Astrocyte of the spinal cord (primary cell): ENCODE results near the gene BNIP2.
A peak's percentile ranks its signal among the peaks of the same experiment; 100 is the strongest.

ENCODE experiments used
- DNase-seq: peaks from one replicate; pipeline ENCODE4 v3.0.0; 2011; ENCODE audit warnings: low read depth, low spot score
- H3K4me3 ChIP-seq: 2 replicates; pipeline ENCODE4 v1.5.1; 2011; ENCODE audit warnings: low read depth, mild to moderate bottlenecking, low read length, moderate library complexity
- CTCF ChIP-seq: IDR thresholded peaks from 2 replicates; pipeline ENCODE4 v1.5.1; 2012; ENCODE audit warnings: low read depth, mild to moderate bottlenecking, low read length, inconsistent platforms
- in situ Hi-C: cut with HindIII; loops from 2 replicates; pipeline ENCODE4 v1.10.0; 2017; ENCODE audit warnings: low sequenced_read_pairs

BNIP2 gene

GRCh38 chr15:59618406-59618805, 70.7 kb downstream of the BNIP2 start:
- in situ Hi-C loops = no loop called here

GRCh38 chr15:59616379-59616778, 72.7 kb downstream of the BNIP2 start:
- no peak for TF ChIP-seq CTCF
- in situ Hi-C loops = no loop called here
- no peak for DNase-seq
- no peak overlapping the region for H3K4me3 ChIP-seq

More at GRCh38 chr15:59618406-59618805, 70.7 kb downstream of the BNIP2 start:
- no peak for DNase-seq
- no peak overlapping the region for H3K4me3 ChIP-seq
- TF ChIP-seq CTCF = no peak

GRCh38 chr15:59615661-59616060, 73.5 kb downstream of the BNIP2 start:
- no peak overlapping the region for H3K4me3 ChIP-seq
- TF ChIP-seq CTCF = no peak
- in situ Hi-C loops = no loop called here
- no peak for DNase-seq

GRCh38 chr15:59614153-59614552, 75.0 kb downstream of the BNIP2 start:
- in situ Hi-C loops = no loop called here
- no peak for TF ChIP-seq CTCF
- no peak for DNase-seq
- no peak overlapping the region for H3K4me3 ChIP-seq

- in situ Hi-C loops = no loop called here
- peak; percentile 9 for DNase-seq
- H3K4me3 ChIP-seq = no peak within 1 kb of the TSS
- TF ChIP-seq CTCF = no peak
Observed at GRCh38 chr15:59611276-59612260, 77.6 kb downstream of the BNIP2 start, which contains the start of gene GCNT3. GCNT3 (plus strand) TSS chr15:59611783; CDS start chr15:59618239, 6,456 bp downstream.

- H3K4me3 ChIP-seq = no peak overlapping the region
- in situ Hi-C loops = no loop called here
- no peak for TF ChIP-seq CTCF
- DNase-seq = no peak
Observed at GRCh38 chr15:59609730-59610712, 79.1 kb downstream of the BNIP2 start.
